Fibroblast of lung (primary cell): ENCODE measurements around the gene ARRDC2.

Experiments
- EZH2 ChIP-seq: IDR thresholded peaks from 2 replicates; pipeline ENCODE4 v1.5.1; 2012; ENCODE audit warnings: low read length, control low read depth, mild to moderate bottlenecking; ENCODE audit errors: missing control alignments
- TF ChIP-seq, protein P1 (sequence below), 2 donors: IDR thresholded peaks in 1 of 2; conservative IDR thresholded peaks in 1 of 2; 1 replicate in 1 of 2; 2 replicates in 1 of 2; pipeline ENCODE4 v1.5.1; 2011 to 2012; ENCODE audit warnings: low read length in 2 of 2, control low read depth in 1 of 2, inconsistent platforms in 1 of 2, low read depth in 1 of 2, mild to moderate bottlenecking in 1 of 2

DNA sequence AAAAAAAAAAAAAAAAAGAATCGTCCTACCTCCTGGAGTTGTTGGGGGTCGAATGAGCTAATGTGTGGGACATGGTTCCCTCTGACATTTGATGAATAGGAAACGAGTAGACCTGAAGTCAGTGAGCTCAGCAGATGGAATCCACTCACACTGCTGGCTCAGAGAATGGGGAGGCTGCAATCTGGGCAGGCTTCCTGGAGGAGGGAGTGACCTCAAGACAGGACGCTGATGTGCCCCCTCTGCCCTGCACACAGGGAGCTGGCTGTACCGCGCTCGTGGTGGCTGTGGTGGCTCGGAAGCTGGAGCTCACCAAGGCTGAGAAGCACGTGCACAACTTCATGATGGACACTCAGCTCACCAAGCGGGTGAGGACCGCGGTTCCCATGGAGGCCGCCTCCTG lies 19.8 kb upstream of the ARRDC2 start:
- TF ChIP-seq, protein P1, sequence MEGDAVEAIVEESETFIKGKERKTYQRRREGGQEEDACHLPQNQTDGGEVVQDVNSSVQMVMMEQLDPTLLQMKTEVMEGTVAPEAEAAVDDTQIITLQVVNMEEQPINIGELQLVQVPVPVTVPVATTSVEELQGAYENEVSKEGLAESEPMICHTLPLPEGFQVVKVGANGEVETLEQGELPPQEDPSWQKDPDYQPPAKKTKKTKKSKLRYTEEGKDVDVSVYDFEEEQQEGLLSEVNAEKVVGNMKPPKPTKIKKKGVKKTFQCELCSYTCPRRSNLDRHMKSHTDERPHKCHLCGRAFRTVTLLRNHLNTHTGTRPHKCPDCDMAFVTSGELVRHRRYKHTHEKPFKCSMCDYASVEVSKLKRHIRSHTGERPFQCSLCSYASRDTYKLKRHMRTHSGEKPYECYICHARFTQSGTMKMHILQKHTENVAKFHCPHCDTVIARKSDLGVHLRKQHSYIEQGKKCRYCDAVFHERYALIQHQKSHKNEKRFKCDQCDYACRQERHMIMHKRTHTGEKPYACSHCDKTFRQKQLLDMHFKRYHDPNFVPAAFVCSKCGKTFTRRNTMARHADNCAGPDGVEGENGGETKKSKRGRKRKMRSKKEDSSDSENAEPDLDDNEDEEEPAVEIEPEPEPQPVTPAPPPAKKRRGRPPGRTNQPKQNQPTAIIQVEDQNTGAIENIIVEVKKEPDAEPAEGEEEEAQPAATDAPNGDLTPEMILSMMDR (conservative IDR thresholded peaks at IDR 0.05 in 1 of 2, IDR thresholded peaks at IDR 0.05 in 1 of 2; ENCODE audit: low read depth in 1 of 2, low read length in 2 of 2), result no peak
- no peak for TF ChIP-seq EZH2
